HG03025 (cell line): Measurements from ENCODE around the gene CHST8.

ENCODE experiments used
- ATAC-seq: cut with Tn5 transposase; IDR thresholded peaks from one replicate; pipeline ENCODE4 v1.9.1; 2021; ENCODE audit warnings: mild to moderate bottlenecking, moderate library complexity; ENCODE audit not compliant: unreplicated experiment, low FRiP score

The CHST8 gene

DNA sequence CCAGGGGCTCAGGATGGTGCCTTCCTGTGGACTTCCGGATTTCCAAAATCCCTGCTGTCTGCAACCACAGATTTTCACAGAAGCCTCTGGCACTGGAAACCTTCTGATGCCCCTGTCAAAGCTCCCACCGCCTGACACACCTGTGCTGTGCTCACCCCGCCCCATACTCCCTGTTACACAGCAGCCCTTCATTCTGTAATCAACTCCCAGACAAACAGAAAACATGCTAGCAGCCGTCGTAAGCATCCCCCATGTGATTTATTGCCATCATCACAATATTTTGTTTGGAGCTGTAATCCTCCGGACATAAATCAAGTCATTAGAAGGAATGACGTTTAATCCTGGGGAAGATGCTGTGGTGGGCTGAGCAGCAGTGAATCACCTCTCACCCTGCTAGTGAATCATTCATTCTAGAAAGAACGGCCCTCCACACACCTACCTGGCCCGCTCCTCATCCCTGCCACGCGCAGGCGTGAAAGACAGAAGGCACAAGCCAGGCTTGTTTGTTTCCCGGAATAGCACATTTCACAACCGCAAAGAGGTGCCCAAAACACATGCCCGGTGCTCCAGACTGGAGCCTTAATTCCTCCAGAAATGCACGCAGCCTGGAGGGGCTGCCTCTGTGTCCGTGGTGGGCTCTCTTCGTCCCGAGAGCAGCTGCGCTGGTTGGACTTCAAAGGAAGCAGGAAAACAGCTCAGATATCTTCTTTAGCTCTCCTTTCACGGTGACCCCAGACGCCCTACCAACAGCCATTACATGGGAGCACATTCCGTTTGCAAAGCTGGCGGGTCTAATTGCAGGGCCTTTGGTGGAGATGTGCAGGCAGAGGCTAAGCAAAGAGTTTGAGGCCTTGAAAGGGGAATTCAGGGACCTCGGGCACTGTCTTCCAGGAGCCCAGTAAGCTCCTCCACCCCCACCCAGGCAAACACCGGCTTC is 133.6 kb downstream of the CHST8 start:
- ATAC-seq = no peak

DNA sequence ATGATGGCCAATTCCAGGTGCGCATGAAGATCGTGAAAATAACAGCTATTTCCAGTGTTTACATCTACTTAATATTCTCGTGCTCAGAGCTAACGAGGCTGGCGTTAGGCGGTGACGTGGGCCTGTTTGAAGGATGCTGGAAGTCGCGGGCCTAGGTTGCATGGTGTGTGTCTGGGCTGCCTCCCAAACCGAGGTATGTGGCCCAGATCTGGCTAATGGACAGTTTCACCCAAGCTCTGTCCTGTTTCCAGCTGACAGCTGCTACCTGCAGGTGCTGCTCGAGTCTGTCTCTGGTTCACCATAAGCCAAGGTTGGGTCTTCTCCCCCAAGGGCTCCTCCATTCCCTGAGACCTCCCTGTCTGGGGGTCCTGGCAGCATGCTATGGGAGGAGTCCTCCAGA is 134.4 kb downstream of the CHST8 start:
- no peak for ATAC-seq

DNA sequence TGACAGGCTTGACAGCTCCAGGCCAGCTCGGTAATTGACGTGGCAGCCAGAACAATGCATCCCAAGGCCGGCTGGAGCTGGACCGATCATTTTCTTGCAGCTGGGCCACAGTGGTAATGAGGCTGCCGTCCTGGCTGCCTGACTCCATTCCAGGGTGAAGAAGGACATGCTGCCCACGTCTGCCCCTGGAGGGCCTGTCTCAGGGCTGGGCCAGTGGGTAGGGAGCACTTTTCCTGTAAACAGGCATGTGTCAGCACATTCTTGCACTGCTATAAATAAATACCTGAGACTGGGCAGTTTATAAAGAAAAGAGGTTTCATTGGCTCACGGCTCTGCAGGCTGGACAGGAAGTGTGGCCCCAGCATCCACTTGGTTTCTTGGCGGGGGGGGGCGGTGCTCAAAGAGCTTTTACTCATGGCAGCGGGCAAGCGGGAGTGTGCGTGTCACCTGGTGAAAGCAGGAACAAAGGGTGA is 136.8 kb downstream of the CHST8 start:
- no peak for ATAC-seq

DNA sequence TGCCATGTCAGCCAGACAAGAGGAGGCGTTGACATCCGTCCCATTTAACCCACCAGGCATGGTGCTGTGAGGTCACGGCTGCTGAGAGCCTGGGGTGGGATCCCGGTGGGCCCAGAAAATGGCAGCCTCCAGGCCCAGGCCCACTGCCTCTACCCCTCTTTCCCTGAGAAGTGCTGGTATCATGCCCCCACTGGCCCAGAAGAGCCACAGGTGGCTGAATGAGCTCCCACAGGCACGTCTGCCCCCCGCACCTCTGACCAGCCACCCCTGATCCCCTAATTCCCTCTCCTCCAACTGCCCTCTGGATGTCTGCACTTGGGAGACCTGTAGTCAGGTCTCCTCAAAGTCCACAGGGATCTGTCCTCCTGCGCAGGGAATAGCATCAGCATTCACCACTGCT is 137.6 kb downstream of the CHST8 start:
- ATAC-seq = no peak

DNA sequence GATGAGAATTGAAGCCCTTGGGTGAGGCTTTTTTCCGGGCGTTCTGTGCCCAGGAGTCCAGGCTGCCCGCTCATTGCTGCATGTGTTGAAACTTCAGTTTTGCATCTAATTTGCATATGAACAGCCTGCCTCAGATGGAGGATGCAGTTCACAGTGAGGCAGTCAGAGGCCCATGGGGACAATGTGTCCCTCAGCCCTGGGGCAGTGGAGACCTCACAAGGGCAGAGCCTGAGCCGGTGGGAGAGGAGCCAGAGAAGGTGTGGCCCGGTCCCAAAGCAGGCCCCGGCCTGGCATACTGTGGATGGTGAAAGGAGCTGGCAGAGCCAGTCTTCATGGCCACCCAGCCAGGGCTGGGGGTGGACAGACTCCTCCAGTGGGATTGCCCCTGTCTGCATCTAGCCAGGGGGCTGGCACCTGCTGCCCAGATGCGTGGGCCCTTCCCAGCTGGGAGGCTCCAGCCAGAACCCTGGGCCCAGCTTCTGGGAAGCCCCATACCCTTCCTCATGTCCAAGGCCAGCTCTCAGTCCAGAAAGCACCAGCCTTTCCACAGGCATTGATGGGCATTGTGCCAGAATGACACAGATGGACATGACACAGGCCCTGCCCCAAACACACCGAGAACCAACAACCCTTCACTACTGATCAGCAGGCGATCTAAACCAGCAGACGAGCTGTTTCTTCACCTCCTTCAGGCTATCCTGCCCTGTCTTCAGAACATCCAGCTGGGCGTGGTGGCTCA is 142.0 kb downstream of the CHST8 start:
- no peak for ATAC-seq

DNA sequence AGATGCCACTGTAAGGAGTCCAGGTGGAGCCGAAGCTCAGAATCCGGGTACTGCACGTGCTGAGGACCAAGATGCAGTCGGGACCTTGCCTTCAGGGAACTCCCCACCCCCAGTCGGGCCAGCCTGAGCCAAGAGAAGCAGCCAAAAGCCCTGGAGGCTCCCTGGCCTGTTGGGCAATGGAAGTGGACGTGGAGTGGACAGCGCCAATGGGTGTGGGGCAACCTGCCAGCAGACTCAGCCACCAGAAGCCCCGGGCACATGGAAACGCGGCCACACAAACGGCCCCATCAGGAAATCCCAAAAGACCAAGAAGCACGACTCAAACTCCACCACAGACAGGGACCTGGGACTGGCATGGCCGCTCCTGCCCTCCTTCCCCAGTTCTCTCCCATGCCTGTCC is 144.9 kb downstream of the CHST8 start:
- ATAC-seq = no peak

DNA sequence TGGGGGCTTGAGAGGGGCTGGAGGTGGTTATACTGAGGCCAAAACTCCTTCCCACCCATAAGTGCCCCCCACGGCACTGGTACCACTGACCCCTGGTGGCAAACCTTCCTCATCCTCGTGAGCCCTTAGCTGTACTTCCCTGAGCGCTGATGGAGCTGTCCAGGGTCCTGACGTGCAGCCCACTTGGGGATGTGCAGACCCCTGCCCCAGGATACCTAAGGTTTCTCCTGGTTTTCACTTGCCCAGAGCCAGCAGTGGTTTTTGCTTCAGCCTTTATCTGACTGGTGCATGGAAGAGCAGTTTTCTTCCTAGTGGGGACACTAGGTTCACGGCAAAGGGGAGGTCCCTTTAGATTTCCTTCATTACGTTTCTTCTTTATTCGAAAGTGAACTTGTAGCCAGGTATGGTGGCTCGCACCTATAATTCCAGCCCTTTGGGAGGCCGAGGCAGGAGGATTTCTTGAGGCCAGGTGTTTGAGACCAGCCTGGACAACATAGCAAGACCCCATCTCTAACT is 146.2 kb downstream of the CHST8 start:
- no peak for ATAC-seq

DNA sequence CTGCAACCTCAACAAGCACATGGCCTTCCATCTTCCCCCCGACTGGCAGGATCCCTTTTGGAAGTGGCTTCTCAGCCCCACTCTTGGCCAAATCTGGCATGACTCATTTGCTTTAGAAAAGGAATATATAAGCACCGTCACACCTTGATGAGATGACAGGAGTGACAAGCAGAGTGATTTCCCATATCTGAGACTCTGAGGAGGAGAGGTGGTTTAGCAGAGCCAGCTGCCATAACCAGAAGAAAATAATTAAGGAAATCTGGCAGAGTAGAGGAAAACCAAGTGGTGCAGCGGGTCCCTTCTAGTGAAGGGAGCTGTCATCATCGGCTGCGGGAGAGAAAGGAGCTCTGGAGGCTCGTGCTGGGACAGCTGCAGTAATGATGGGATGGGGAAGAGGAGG is 147.5 kb downstream of the CHST8 start:
- no peak for ATAC-seq

DNA sequence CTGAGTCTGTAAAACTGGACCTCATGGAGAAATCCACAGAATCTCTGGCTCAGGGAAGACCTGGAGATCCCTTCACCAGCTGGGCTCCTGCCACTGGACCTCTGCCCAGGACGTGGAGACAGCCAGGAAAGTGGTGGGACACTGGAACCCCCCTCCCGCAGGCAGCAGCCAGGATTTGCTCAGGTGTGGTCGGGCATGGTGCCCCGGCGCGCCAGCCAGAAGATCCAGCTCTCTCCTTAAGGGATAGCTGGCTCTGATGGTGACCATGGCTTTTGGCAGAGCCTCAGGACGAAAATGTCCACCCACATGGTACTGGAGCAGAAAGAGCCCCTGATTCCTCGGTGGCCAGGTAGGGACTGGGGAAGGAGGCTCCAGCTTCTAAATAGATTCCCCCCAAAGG is 148.4 kb downstream of the CHST8 start:
- no peak for ATAC-seq

DNA sequence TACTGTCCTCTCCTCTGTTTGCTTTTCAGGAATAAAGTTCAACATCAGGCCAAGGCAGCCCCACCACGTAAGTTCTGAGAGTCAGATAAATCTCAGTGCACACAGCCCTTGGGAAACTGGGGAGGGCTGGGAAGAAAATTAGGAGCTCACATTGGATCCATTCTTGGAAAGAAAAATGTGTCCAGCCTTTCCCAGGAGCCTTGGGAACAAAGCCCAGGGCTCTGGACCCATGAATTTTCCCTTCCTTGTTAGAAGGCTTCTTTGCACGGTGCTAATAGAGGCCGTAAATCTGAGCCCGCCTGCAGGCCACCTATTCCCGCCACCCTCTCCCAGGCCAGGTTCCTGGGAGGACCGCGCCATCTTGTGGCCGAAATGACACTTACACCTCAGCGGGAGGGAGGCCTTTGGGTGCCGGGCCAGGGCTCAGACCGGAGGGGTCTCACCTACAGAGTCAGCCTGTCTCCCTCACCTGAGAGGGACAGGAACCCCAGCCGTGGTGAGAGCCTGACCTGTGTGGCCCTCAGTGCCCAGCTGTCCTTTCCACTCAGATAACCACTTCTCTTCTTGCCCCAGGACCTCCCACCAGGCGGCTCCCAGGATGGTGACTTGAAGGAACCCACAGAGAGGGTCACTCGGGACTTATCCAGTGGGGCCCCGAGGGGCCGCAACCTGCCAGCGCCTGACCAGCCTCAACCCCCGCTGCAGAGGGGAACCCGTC is 149.8 kb downstream of the CHST8 start:
- ATAC-seq = no peak

DNA sequence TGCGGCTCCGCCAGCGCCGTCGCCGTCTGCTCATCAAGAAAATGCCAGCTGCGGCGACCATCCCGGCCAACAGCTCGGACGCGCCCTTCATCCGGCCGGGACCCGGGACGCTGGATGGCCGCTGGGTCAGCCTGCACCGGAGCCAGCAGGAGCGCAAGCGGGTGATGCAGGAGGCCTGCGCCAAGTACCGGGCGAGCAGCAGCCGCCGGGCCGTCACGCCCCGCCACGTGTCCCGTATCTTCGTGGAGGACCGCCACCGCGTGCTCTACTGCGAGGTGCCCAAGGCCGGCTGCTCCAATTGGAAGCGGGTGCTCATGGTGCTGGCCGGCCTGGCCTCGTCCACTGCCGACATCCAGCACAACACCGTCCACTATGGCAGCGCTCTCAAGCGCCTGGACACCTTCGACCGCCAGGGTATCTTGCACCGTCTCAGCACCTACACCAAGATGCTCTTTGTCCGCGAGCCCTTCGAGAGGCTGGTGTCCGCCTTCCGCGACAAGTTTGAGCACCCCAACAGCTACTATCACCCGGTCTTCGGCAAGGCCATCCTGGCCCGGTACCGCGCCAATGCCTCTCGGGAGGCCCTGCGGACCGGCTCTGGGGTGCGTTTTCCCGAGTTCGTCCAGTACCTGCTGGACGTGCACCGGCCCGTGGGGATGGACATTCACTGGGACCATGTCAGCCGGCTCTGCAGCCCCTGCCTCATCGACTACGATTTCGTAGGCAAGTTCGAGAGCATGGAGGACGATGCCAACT is 150.5 kb downstream of the CHST8 start:
- no peak for ATAC-seq

DNA sequence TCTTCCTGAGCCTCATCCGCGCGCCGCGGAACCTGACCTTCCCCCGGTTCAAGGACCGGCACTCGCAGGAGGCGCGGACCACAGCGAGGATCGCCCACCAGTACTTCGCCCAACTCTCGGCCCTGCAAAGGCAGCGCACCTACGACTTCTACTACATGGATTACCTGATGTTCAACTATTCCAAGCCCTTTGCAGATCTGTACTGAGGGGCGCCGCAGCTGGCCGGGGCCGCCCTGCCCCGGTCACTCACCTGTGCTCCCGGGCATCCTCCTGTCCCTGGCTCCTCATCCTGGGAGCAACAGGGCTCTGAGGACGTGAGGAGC is 151.1 kb downstream of the CHST8 start:
- no peak for ATAC-seq

DNA sequence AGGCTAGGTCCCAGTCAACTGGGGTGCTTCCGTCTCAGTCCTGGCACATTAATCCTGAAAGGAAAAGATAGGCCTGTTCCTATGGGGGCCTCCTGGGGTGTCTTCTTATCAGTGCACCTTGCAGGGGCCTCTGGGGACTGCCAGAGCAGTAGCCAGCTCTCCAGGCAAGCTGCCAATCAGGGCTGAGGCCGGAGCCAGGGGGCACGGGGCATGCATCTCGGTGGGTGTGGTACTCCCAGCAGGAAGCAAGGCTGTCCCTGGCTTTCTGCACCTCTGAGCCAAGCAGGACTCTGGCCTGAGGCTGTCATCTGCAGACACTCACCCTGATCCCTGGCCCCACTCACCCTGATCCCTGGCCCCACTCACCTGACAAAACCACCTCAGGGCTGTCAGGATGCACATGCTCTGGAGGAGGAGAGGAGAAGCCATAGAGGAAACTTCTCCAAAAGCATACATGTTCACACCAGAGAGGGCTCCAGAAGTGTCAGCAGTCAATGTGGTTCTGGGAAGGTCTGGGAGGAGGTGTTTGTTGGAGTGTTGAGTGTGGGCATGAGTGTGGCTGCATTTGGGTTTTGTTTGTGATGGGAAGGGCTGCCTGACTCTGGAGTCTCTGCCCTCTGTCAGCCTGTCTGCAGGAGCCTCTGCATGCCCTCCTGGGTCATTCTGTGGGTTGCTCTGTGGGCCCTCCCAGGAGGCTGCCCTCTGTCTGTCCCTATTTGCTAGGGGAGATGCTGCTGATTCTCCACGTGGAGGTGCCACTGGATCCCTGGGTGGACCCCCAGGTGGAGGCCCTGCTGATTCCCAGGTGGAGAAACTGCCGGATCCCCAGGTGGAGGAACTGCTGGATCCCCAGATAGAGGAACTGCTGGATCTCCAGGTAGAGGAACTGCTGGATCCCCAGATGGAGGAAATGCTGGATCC is 152.2 kb downstream of the CHST8 start:
- ATAC-seq = no peak

DNA sequence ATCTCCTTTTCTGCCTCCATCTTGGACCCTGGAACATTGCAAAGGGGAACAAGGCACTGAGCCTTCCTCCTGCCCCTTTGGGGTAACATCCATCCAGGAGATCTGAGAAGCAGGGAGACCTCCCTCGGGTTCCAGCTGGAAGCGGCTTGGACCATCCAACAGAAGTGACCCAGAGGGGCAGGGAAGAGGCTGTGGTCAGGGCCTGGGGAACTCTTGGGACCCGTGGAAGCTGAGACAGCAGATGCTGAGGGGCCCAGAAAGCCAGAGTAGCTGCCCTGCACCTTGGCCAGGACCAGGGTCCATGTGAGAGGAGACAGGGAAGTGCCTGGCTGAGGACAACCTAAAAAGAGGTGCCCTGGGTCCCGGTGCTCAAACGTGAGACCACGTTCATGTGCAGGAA is 153.0 kb downstream of the CHST8 start:
- ATAC-seq = no peak

DNA sequence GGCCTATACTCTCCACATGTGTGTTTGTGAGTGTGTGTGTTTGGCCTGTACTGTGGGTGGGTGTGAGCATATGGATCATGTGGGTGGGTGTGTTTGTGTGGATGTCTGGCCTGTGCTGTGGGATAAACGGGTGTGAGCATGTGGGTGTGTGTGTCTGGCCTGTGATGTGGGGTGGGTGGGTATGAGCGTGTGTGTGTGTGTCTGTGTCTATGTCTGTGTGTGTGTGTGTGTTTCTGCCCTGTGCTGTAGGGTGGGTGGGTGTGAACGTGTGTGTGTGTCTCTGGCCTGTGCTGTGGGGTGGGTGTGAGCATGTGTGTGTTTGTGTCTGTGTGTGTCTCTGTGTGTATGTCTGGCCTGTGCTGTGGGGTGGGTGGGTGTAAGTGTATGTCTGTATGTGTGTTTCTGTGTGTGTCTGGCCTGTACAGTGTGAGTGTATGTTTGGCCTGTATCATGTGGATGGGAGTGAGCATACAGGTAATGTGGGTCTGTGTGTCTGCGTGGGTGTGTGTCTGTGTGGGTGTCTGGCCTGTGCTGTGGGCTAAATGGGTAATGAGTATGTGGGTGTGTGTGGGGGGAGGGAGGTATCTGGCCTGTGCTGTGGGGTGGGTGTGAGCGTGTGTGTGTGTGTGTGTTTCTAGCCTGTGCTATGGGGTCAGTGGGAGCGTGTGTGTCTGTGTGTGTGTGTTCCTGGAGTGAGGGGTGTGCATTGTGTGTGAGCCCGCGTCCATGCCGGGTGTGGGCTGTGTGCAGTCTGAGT is 154.2 kb downstream of the CHST8 start:
- no peak for ATAC-seq

DNA sequence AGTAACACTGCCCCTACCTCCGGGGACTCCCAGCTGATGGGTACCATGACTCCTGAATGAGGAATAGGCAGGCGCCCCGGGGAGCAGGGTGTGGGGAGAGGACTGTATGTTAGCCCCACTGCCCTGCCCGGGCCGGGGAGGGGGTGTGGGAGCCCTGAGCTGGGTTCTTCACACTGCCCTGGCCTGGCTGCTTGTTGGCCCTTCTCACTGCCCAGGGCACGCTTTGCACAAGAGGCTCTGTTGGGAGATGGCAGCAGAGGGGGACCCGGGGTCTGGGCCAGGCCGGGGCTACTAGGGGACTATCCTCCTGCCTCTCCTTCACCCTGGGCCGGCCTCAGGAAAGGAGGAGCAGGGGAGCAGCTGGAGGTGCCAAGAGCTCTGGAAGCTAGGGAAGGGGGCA is 155.6 kb downstream of the CHST8 start:
- ATAC-seq = no peak

DNA sequence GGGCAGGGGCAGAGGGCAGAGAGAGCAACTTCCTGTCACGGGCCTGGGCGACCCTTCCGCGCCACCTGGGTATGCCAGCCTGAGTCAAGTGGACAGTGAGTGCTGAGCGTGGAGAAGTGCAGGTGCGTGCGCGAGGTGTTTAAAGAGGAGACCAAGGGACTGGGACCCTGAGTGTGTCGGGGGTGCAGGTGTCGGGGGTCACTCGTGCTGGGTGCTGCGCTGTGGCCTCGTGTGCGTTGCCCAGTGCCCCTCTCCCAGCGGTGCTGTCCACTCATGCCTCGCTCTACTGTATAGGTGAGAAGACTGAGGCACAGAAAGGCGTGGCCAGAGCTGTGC is 156.0 kb downstream of the CHST8 start:
- ATAC-seq = no peak

DNA sequence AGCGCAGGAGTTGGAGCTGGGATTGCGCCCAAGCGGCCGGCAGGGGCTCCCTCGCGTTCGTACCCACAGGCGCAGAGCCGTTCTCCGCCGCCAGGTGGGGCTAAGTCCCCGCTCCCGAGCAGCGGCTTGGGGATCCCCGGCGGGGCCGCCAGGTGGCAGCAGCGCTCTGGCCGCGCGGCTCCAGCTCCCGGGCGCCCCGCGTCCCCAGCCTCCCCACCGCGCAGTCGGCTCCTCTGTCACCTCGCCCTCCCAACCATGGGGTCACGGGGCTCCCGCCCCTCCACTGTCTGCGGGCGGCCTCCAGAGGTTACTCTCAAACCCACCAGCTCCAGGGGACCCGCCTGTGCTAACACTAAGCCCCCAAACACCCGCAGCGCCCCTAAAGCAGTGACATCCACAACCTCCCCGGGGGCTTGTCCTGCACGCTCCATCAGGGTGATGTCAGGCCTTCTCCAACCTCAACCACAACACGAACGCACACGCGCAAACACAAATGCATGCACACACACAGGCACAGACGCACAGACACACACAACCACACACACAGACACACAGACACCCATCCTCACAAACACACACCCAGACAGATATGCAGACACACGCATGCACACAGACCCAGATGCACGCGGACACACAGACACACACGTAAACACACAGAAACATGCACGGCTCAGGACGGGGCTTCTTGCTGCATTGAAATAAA is 156.5 kb downstream of the CHST8 start:
- ATAC-seq = peak; percentile 45
